WTC11 (cell line): Measurements from ENCODE around the gene ANTKMT. TPM values are rescaled to one million over a fixed set of nuclear protein-coding genes. Genes with fewer than 3 reads are reported as not detected.
A peak's percentile ranks its signal among the peaks of the same experiment; 100 is the strongest.

Experiments
- ATAC-seq: fragments of 200-7000 bp; cut with Tn5 transposase; 2 replicates; pipeline ENCODE4 v1.10.0; 2021; ENCODE audit warnings: mild to moderate bottlenecking, moderate library complexity
- CTCF ChIA-PET: fragments of 300-600 bp; sonication (Branson Sonifier 250); formaldehyde crosslinking; loops from one replicate; lab custom pipeline; 2021; ENCODE audit warnings: antibody characterized with exemption; lab: Charles Lee
- POLR2A ChIA-PET: fragments of 350-600 bp; sonication (Branson Sonifier 250); formaldehyde crosslinking; loops from one replicate; lab custom pipeline; 2021; ENCODE audit warnings: antibody characterized with exemption; lab: Charles Lee
- DNase-seq: peaks from one replicate; pipeline ENCODE4 v3.0.0; 2021; ENCODE audit warnings: low spot score
- H3K27ac Mint-ChIP-seq: 2 replicates; pipeline ENCODE4 v1.8.0; 2021; ENCODE audit warnings: mixed read lengths
- H3K27me3 Mint-ChIP-seq: 2 replicates; pipeline ENCODE4 v1.8.0; 2021; ENCODE audit warnings: low read depth, mild to moderate bottlenecking, moderate library complexity, mixed read lengths
- H3K36me3 Mint-ChIP-seq: 2 replicates; pipeline ENCODE4 v1.8.0; 2021; ENCODE audit warnings: mixed read lengths
- H3K4me1 Mint-ChIP-seq: 2 replicates; pipeline ENCODE4 v1.8.0; 2022; ENCODE audit warnings: mixed read lengths
- H3K4me3 Mint-ChIP-seq: 2 replicates; pipeline ENCODE4 v1.8.0; 2021; ENCODE audit warnings: mild to moderate bottlenecking, moderate library complexity, mixed read lengths
- H3K9me3 Mint-ChIP-seq: 2 replicates; pipeline ENCODE4 v1.8.0; 2021; ENCODE audit warnings: mixed read lengths
- AR ChIP-seq: fragments of 250-450 bp; sonication (Bioruptor Pico); IDR thresholded peaks from 2 replicates; pipeline ENCODE4 v1.9.0; 2021; ENCODE audit warnings: mild to moderate bottlenecking
- EMX1 ChIP-seq: fragments of 250-450 bp; sonication (Bioruptor Pico); IDR thresholded peaks from 2 replicates; pipeline ENCODE4 v1.8.0; 2021; ENCODE audit warnings: mild to moderate bottlenecking
- ERG ChIP-seq: fragments of 250-450 bp; sonication (Bioruptor Pico); IDR thresholded peaks from 2 replicates; pipeline ENCODE4 v1.8.0; 2021; ENCODE audit warnings: mild to moderate bottlenecking
- ETV6 ChIP-seq: sonication (generic); formaldehyde crosslinking; IDR thresholded peaks from 2 replicates; pipeline ENCODE4 v1.8.1; 2022; ENCODE audit warnings: mild to moderate bottlenecking, missing genetic modification reagents
- FOXJ3 ChIP-seq: sonication (generic); formaldehyde crosslinking; IDR thresholded peaks from 2 replicates; pipeline ENCODE4 v1.9.0; 2021; ENCODE audit warnings: missing genetic modification reagents, mild to moderate bottlenecking, borderline replicate concordance
- FOXP4 ChIP-seq: sonication (generic); formaldehyde crosslinking; IDR thresholded peaks from 2 replicates; pipeline ENCODE4 v1.8.0; 2022; ENCODE audit warnings: mild to moderate bottlenecking, missing genetic modification reagents
- GABPB1 ChIP-seq: sonication (generic); formaldehyde crosslinking; IDR thresholded peaks from 2 replicates; pipeline ENCODE4 v1.8.1; 2023; ENCODE audit warnings: mild to moderate bottlenecking, missing genetic modification reagents
- KAT7 ChIP-seq: sonication (generic); formaldehyde crosslinking; IDR thresholded peaks from 2 replicates; pipeline ENCODE4 v1.8.1; 2023; ENCODE audit warnings: missing genetic modification reagents, mild to moderate bottlenecking, borderline replicate concordance
- MAX ChIP-seq: sonication (generic); formaldehyde crosslinking; IDR thresholded peaks from 2 replicates; pipeline ENCODE4 v1.8.0; 2022; ENCODE audit warnings: mild to moderate bottlenecking, missing genetic modification reagents
- NFE2L1 ChIP-seq: sonication (generic); formaldehyde crosslinking; IDR thresholded peaks from 2 replicates; pipeline ENCODE4 v1.8.1; 2023; ENCODE audit warnings: missing genetic modification reagents
- OVOL2 ChIP-seq: fragments of 250-450 bp; sonication (Bioruptor Pico); IDR thresholded peaks from 2 replicates; pipeline ENCODE4 v1.9.0; 2021; ENCODE audit warnings: mild to moderate bottlenecking, borderline replicate concordance
- RELA ChIP-seq: sonication (generic); formaldehyde crosslinking; IDR thresholded peaks from 2 replicates; pipeline ENCODE4 v1.8.1; 2022; ENCODE audit warnings: missing genetic modification reagents, mild to moderate bottlenecking, borderline replicate concordance
- SP1 ChIP-seq: sonication (generic); formaldehyde crosslinking; conservative IDR thresholded peaks from 2 replicates; pipeline ENCODE4 v1.8.1; 2022; ENCODE audit warnings: missing genetic modification reagents
- TEAD1 ChIP-seq: sonication (generic); formaldehyde crosslinking; IDR thresholded peaks from 2 replicates; pipeline ENCODE4 v1.8.0; 2022; ENCODE audit warnings: mild to moderate bottlenecking, missing genetic modification reagents
- USF1 ChIP-seq: sonication (generic); formaldehyde crosslinking; IDR thresholded peaks from 2 replicates; pipeline ENCODE4 v1.8.0; 2022; ENCODE audit warnings: mild to moderate bottlenecking, missing genetic modification reagents
- ZNF281 ChIP-seq: sonication (generic); formaldehyde crosslinking; IDR thresholded peaks from 2 replicates; pipeline ENCODE4 v1.8.0; 2023; ENCODE audit warnings: mild to moderate bottlenecking, missing genetic modification reagents
- total RNA-seq: library from RNA; stranded (reverse); gene quantifications from 3 replicates; pipeline ENCODE4 v1.2.3, GENCODE V29; 2021

ANTKMT gene
- total RNA-seq, 1 experiment from 2014 or later: 40.6 TPM

GRCh38 chr16:680625-680945 lies 40.4 kb upstream of the ANTKMT start:
- no peak for ATAC-seq
- POLR2A ChIA-PET: interaction anchor here (0.9 to 1.9 kb wide), 3 partner anchors 10 to 39 kb away, joined by 3 to 5 read pairs (median 3); partner anchors contain the start of gene WDR24
- CTCF ChIA-PET: interaction anchor here (0.9 to 3.1 kb wide), 6 partner anchors 8 to 101 kb away, joined by 3 to 21 read pairs (median 5); partner anchors contain the start of gene RHOT2
- no peaks in the 10 kb centered on the region for H3K27me3 Mint-ChIP-seq
- TF ChIP-seq FOXJ3 (CRISPR knock-in tag) (no peak), ETV6 (no peak), NFE2L1 (CRISPR knock-in tag) (no peak)
- TF ChIP-seq, all 79 proteins: peak for 0
- Mint-ChIP-seq H3K9me3 (no peaks in the 10 kb centered on the region), H3K36me3 (peaks cover 20% of the 10 kb centered on the region), H3K4me1 (peaks cover 24% of the 10 kb centered on the region), H3K4me3 (peak overlapping the region; percentile 76), H3K27ac (no peak overlapping the region)
- no peak for DNase-seq

- H3K9me3 Mint-ChIP-seq: no peaks in the 10 kb centered on the region
- no peaks in the 10 kb centered on the region for H3K27me3 Mint-ChIP-seq
- H3K4me3 Mint-ChIP-seq: peak overlapping the region; percentile 76
- peak overlapping the region; percentile 57; the same call in 1 of the 2 replicates for H3K27ac Mint-ChIP-seq
- peaks cover 24% of the 10 kb centered on the region for H3K36me3 Mint-ChIP-seq
- DNase-seq (no peak), ATAC-seq (0 out of 2 replicates have a peak, but pooled peaks have one; percentile 0)
- ChIA-PET POLR2A (interaction anchor here (0.9 to 1.1 kb wide), 2 partner anchors 9 to 39 kb away, joined by 3 read pairs; partner anchors contain the start of gene WDR24), CTCF (interaction anchor here (0.7 to 3.1 kb wide), 8 partner anchors 13 to 102 kb away, joined by 3 to 21 read pairs (median 4); partner anchors contain the start of gene RHOT2)
- peaks cover 24% of the 10 kb centered on the region for H3K4me1 Mint-ChIP-seq
- TF ChIP-seq FOXP4 (0 out of 2 replicates have a peak, but pooled peaks have one; percentile 19), KAT7 (CRISPR knock-in tag) (peak; percentile 16; the same call in 1 of the 2 replicates), SP1 (CRISPR knock-in tag) (0 out of 2 replicates have a peak, but pooled peaks have one; percentile 13), AR (CRISPR knock-in tag) (no peak), GABPB1 (CRISPR knock-in tag) (0 out of 2 replicates have a peak, but pooled peaks have one; percentile 23), EMX1 (CRISPR knock-in tag) (no peak), ZNF281 (CRISPR knock-in tag) (no peak), ETV6 (0 out of 2 replicates have a peak, but pooled peaks have one; percentile 37), TEAD1 (0 out of 2 replicates have a peak, but pooled peaks have one; percentile 5)
- TF ChIP-seq, all 79 proteins: peak for 6
These were observed 39.8 kb upstream of the ANTKMT start for GRCh38 chr16:680967-681745.

- TF ChIP-seq MAX (CRISPR knock-in tag): 0 out of 2 replicates have a peak, but pooled peaks have one; percentile 27
- TF ChIP-seq TEAD1: 0 out of 2 replicates have a peak, but pooled peaks have one; percentile 8
- TF ChIP-seq USF1 (CRISPR knock-in tag): 0 out of 2 replicates have a peak, but pooled peaks have one; percentile 10
- no peak for TF ChIP-seq OVOL2 (CRISPR knock-in tag)
- 0 out of 2 replicates have a peak, but pooled peaks have one; percentile 48 for TF ChIP-seq RELA (CRISPR knock-in tag)
- TF ChIP-seq ERG (CRISPR knock-in tag): no peak
- H3K9me3 Mint-ChIP-seq: no peaks in the 10 kb centered on the region
- ATAC-seq: no peak
- peaks cover 21% of the 10 kb centered on the region for H3K4me1 Mint-ChIP-seq
- no peak overlapping the region for H3K27ac Mint-ChIP-seq
- no peak for DNase-seq
- POLR2A ChIA-PET: no interaction called here
- peaks cover 25% of the 10 kb centered on the region for H3K36me3 Mint-ChIP-seq
- H3K4me3 Mint-ChIP-seq: peak overlapping the region; percentile 76
- CTCF ChIA-PET: interaction anchor here (0.7 to 2.7 kb wide), 7 partner anchors 13 to 103 kb away, joined by 3 to 12 read pairs (median 3); no protein-coding TSS in a partner anchor
- H3K27me3 Mint-ChIP-seq: no peaks in the 10 kb centered on the region
These were observed 39.1 kb upstream of the ANTKMT start for GRCh38 chr16:681746-682427.
